ENCODE measurements around the gene ZAR1L. TPM values are rescaled to one million over a fixed set of nuclear protein-coding genes. Genes with fewer than 3 reads are reported as not detected.
"Not testable (repeated sequence)": the region's sequence is repeated elsewhere in the genome, so short reads cannot be mapped to it uniquely, and the experiment has no call there.

The ZAR1L gene, protein sequence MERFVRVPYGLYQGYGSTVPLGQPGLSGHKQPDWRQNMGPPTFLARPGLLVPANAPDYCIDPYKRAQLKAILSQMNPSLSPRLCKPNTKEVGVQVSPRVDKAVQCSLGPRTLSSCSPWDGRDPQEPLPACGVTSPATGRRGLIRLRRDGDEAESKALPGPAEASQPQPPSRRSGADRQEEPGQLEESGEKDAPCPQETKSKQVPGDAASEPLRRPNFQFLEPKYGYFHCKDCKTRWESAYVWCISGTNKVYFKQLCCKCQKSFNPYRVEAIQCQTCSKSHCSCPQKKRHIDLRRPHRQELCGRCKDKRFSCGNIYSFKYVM
- total RNA-seq = not detected
- long read RNA-seq = 0 reads

DNA sequence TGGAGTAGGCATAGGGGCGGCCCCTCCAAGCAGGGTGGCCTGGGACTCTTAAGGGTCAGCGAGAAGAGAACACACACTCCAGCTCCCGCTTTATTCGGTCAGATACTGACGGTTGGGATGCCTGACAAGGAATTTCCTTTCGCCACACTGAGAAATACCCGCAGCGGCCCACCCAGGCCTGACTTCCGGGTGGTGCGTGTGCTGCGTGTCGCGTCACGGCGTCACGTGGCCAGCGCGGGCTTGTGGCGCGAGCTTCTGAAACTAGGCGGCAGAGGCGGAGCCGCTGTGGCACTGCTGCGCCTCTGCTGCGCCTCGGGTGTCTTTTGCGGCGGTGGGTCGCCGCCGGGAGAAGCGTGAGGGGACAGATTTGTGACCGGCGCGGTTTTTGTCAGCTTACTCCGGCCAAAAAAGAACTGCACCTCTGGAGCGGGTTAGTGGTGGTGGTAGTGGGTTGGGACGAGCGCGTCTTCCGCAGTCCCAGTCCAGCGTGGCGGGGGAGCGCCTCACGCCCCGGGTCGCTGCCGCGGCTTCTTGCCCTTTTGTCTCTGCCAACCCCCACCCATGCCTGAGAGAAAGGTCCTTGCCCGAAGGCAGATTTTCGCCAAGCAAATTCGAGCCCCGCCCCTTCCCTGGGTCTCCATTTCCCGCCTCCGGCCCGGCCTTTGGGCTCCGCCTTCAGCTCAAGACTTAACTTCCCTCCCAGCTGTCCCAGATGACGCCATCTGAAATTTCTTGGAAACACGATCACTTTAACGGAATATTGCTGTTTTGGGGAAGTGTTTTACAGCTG, at the start of gene ZAR1L, which contains the start of gene BRCA2:
TSS of gene ZAR1L (minus strand) at position 126 of the 790 bp plus-strand sequence. CDS start 3,438 bp downstream, outside the sequence.
TSS of gene BRCA2 (plus strand) at position 271 of the 790 bp plus-strand sequence. CDS start 953 bp downstream, outside the sequence.
- DNase-seq (peak; percentile 94), ATAC-seq (peak; percentile 98 to 99)
- intact Hi-C loops (cut with DNase I) = loop anchor here in 1 of 2 donors (10.0 kb wide), 2 partner anchors 301 to 401 kb away; no protein-coding TSS in a partner anchor

DNA sequence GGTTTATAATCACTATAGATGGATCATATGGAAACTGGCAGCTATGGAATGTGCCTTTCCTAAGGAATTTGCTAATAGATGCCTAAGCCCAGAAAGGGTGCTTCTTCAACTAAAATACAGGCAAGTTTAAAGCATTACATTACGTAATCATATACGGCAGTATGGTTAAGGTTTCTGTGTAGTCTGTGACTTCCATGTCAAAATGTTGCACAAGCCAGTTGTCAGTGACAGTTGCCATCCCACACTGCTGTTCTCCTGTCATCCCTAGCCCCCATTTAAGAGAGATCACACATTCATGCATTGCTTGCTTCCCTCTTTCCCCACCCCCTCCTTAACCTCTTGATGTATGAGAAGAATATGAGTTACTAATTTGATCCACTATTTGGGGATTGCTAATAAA, 47.4 kb upstream of the ZAR1L start:
- intact Hi-C loops (cut with DNase I) = no loop called here
- ATAC-seq = no peak
- no peak for DNase-seq

DNA sequence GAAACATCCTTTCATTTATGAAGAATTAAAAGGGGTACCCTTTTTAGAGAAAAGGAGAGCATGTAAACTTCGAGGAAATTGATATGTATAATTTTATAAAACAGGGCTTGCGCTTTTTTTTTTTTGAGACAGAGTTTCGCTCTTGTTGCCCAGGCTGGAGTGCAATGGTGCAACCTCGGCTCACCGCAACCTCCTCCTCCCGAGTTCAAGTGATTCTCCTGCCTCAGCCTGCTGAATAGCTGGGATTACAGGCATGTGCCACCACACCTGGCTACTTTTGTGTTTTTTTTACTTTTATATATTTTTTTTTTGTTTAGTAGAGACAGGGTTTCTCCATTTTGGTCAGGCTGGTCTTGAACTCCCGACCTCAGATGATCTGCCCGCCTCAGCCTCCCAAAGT, 40.8 kb upstream of the ZAR1L start:
- not testable (repeated sequence) for ATAC-seq, DNase-seq

DNA sequence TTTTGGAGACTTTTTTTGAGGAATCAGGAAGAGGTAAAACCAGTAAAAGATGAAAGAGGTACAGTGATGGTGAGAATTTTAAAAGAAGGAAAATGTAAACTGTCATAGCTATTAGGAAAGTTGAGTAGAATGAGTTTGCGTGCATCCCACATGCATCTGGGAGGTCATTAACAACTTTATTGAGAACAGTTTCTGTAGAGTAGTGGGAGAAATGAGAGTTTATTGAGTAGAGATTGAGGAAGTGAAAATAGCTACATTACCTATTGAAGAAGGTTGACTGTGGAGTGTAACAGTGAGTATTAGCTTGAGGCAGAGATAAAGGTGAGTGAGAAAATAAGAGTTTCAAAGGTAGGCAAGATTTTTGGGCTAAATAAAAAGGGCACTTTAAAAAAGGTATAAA, 38.9 kb upstream of the ZAR1L start:
- no peak for DNase-seq
- ATAC-seq = no peak
- intact Hi-C loops (cut with DNase I) = no loop called here

More for the DNA sequence above, 40.8 kb upstream of the ZAR1L start:
- intact Hi-C loops (cut with DNase I) = not testable (repeated sequence)

DNA sequence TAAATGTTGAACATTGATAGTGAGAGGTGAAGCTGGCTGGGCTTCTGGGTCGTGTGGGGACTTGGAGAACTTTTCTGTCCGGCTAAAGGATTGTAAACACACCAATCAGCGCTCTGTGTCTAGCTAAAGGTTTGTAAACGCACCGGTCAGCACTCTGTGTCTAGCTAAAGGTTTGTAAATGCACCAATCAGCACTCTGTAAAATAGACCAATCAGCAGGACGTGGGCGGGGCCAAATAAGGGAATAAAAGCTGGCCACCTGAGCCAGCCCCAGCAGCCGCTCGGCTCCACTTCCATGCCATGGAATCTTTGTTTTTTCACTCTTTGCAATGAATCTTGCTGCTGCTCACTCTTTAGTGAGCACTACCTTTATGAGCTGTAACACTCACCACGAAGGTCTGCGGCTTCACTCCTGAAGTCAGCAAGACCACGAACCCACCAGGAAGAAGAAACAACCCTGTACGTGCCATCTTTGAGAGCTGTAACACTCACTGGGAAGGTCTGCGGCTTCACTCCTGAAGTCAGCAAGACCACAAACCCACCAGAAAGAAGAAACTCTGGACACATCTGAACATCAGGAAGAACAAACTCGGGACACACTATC, 35.8 kb upstream of the ZAR1L start:
- intact Hi-C loops (cut with DNase I); DNase-seq; ATAC-seq: not testable (repeated sequence)

DNA sequence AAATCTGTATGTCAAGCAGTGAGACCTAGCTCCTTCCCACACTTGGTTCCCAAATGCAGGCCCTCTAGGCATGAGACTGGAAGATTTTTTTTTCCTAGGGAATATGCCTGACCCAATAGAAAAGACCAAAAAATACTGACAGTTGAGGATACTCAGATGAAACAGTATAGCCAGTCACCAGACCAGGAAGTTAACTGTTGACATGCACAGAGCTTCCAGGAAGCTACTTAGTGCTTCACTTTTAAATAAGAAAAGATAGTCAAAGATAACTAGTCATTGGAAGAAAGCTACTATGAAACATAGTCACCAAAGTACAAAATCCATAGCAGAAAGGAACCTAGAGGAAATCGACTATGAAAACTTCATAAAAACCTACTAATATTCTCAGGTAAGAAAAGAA, 32.5 kb upstream of the ZAR1L start:
- intact Hi-C loops (cut with DNase I) = no loop called here
- DNase-seq (no peak), ATAC-seq (no peak)

DNA sequence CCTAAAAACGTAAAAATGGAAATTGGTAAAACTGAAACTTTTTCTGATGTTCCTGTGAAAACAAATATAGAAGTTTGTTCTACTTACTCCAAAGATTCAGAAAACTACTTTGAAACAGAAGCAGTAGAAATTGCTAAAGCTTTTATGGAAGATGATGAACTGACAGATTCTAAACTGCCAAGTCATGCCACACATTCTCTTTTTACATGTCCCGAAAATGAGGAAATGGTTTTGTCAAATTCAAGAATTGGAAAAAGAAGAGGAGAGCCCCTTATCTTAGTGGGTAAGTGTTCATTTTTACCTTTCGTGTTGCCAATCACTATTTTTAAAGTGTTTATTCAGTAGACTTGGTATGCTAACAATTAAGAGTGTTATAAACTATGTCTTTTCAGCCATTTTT, 25.8 kb upstream of the ZAR1L start:
- ATAC-seq = no peak
- DNase-seq = no peak
- intact Hi-C loops (cut with DNase I) = no loop called here

DNA sequence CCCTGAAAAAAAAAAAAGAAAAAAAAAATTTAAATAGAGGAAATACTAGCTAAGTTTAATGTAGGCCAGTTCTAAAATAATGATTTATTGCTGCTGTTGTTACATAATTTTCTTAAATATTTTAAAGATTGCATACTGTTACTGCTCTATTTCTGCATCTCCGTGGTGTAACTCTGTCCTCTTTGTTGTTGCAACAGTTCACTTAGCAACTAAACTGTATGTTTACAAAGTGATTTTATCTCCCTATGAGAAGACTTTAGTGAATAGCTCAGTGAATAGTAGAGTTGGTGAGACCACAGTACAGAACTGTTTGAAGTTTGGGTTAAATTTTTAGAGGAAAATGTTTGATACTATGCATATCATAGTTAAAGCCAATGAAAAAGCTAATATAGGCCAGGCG, 19.5 kb upstream of the ZAR1L start:
- DNase-seq = no peak
- no peak for ATAC-seq
- intact Hi-C loops (cut with DNase I) = no loop called here

DNA sequence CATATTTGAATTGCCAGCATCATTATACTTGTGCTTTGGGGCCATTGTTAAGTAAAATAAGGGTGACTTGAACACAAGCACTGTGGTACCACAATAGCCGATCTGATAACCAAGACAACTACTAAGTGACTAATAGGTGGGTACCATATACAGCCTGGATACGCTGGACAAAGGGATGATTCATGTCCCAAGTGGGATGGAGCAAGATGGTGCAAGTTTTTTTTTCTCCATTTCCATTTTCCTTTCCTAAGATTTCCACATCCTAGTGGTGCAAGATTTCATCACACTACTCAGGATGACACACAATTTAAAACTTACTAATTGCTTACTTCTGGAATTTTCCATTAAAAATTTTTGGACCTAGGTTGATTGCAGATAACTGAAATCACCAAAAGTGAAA, 15.3 kb upstream of the ZAR1L start:
- ATAC-seq = no peak

DNA sequence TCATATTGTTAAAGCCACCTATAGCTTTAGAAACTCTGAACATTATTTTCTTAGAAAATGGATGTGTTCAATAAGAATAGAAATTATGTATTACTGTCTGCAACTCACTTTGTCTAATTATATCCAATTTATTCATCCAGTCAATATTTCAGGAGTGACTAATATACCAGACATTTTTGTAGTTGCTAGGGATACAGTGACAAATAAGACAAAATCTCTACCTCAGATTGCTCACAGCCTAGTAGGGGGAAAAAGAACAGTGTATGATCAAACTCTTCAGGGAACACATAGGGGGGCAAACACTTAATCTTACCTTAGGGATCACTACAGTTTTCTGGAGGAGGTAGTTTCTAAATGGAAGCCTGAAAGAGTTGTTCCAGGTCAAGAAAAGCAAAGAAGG, 8.7 kb upstream of the ZAR1L start:
- DNase-seq = no peak
- intact Hi-C loops (cut with DNase I) = no loop called here
- ATAC-seq = no peak

More for the DNA sequence above, 15.3 kb upstream of the ZAR1L start:
- intact Hi-C loops (cut with DNase I) = no loop called here
- DNase-seq = no peak

DNA sequence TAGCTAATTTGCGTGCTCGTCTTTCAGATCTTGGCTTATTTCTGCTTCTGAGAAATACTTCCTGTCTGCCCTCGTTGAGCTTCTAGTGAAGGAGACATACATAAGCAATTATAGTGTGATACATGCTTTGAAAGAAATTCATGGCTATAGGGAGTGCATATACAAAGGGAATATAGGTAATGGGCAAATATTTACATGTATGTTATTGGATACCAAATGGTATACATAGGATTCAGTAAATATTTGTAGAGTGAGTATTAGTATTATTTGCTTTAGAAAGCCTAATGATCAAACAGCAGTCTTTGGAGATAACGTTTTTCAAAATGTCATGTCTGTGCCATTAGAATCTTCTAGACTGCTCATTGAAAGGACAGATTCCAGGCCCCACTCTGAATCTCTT, 5.4 kb upstream of the ZAR1L start:
- DNase-seq = no peak
- no peak for ATAC-seq
- intact Hi-C loops (cut with DNase I) = no loop called here

DNA sequence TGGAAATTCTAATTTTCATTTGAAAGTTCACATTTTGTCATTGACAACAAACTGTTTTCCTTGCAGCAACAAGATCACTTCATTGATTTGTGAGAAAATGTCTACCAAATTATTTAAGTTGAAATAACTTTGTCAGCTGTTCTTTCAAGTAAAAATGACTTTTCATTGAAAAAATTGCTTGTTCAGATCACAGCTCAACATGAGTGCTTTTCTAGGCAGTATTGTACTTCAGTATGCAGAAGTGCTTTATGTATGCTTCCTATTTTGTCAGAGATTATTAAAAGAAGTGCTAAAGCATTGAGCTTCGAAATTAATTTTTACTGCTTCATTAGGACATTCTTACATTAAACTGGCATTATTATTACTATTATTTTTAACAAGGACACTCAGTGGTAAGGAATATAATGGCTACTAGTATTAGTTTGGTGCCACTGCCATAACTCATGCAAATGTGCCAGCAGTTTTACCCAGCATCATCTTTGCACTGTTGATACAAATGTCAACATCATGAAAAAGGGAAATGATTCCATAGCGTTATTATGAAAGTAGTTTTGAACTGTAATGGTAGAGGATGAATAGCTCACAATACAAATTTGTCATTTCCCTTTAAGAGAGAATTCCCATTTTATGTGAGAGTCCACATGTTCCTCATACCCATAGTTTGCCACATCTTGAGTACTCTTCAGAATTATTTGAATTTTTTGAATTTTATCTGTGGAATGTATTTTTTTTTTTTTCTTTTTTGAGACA, 2.7 kb upstream of the ZAR1L start:
- no peak for DNase-seq
- ATAC-seq = no peak
- intact Hi-C loops (cut with DNase I) = loop anchor here in 1 of 2 donors (10.0 kb wide), 2 partner anchors 303 to 403 kb away; no protein-coding TSS in a partner anchor

DNA sequence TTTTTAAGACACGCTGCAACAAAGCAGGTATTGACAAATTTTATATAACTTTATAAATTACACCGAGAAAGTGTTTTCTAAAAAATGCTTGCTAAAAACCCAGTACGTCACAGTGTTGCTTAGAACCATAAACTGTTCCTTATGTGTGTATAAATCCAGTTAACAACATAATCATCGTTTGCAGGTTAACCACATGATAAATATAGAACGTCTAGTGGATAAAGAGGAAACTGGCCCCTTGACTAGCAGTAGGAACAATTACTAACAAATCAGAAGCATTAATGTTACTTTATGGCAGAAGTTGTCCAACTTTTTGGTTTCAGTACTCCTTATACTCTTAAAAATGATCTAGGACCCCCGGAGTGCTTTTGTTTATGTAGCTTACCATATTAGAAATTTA, 1.3 kb upstream of the ZAR1L start:
- DNase-seq = no peak
- no peak for ATAC-seq
- intact Hi-C loops (cut with DNase I) = loop anchor here in 1 of 2 donors (10.0 kb wide), 2 partner anchors 302 to 402 kb away; no protein-coding TSS in a partner anchor

DNA sequence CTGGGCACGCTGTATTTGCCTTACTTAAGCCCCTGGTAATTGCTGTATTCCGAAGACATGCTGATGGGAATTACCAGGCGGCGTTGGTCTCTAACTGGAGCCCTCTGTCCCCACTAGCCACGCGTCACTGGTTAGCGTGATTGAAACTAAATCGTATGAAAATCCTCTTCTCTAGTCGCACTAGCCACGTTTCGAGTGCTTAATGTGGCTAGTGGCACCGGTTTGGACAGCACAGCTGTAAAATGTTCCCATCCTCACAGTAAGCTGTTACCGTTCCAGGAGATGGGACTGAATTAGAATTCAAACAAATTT, 821 bp upstream of the ZAR1L start:
- intact Hi-C loops (cut with DNase I) = loop anchor here in 1 of 2 donors (10.0 kb wide), 2 partner anchors 301 to 401 kb away; no protein-coding TSS in a partner anchor
- no peak for DNase-seq
- ATAC-seq = no peak

DNA sequence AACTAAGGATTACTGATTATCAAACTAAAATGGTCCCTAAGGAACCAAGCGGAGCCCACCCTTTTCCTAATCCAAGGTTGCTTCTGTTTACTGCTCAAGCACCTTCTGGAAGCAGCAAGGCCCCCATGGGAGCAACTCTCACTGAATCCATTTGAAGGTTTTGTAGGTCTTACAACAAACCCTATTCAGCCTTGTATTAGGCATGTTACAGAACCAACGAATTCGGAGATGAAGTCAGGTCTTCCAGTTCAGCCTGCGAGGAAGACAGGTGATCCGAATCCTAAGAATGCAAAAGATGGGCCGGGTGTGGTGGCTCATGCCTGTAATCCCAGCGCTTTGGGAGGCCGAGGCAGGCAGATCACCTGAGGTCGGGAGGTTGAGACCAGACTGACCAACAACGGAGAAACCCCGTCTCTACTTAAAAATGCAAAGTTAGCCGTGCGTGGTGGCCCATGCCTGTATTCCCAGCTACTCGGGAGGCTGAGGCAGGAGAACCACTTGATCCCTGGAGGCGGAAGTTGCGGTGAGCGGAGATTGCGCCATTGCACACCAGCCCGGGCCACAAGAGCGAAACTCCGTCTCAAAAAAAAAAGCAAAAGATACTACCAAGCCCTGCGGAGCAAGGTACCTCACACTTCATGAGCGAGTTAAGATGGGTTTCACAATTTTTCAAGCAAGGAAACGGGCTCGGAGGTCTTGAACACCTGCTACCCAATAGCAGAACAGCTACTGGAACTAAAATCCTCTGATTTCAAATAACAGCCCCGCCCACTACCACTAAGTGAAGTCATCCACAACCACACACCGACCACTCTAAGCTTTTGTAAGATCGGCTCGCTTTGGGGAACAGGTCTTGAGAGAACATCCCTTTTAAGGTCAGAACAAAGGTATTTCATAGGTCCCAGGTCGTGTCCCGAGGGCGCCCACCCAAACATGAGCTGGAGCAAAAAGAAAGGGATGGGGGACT, 609 bp downstream of the ZAR1L start:
- peak; percentile 48 to 69 for ATAC-seq
- intact Hi-C loops (cut with DNase I) = loop anchor here (5.0 to 10.0 kb wide), 3 partner anchors 297 to 400 kb away; no protein-coding TSS in a partner anchor
- peak; percentile 46 for DNase-seq

DNA sequence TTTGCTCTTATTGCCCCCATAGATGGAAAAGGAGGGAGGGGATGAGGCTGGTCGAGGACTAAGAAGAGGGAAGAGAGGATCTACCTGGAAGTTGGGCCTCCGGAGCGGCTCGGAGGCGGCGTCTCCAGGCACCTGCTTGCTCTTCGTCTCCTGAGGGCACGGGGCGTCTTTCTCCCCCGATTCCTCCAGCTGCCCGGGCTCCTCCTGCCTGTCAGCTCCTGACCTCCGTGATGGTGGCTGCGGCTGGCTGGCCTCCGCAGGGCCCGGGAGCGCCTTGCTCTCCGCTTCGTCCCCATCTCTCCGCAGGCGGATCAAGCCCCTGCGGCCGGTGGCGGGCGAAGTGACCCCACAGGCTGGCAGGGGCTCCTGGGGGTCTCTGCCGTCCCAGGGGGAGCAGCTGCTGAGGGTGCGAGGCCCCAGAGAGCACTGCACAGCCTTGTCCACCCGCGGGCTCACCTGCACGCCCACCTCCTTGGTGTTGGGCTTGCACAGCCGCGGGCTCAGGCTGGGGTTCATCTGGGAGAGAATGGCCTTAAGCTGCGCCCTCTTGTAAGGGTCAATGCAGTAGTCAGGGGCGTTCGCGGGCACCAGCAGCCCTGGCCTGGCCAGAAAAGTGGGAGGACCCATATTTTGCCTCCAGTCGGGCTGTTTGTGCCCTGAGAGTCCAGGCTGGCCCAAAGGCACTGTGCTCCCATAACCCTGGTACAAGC, 3.8 kb downstream of the ZAR1L start:
- DNase-seq (no peak), ATAC-seq (no peak)
- intact Hi-C loops (cut with DNase I) = loop anchor here (2.0 to 10.0 kb wide), 4 partner anchors 65 to 397 kb away; no protein-coding TSS in a partner anchor

DNA sequence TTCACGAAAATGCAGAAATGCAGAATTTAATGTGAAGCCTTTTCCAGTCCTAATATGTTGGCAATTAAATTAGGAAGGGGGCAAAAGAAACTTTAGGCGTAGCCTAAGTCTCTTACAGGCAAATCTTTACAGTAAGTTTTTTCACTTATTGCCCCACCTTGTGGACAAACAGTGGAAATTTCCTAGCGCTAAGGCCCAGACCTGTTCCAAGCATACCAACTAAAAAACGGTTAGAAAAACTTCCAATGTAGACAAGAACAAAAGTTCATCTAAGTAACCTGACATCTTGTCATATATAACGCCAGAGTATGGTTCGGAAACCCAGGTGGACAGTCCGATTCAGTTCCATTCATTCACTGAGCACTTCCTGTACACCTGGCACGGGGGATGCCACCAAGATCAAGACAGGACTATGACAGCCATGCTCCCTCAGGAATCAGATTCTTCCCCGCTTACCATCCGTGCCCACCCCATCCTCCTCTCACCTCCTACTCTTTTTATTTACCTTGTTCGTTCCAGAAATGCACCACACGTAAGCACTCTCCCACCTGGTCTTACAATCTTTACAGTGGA, 4.9 kb downstream of the ZAR1L start:
- intact Hi-C loops (cut with DNase I) = loop anchor here (2.0 to 10.0 kb wide), 4 partner anchors 63 to 395 kb away; no protein-coding TSS in a partner anchor
- DNase-seq = no peak
- peak; percentile 75 to 84 for ATAC-seq

All from left cardiac atrium (tissue), 4 donors.